H1 (cell line): Measurements from ENCODE around the gene LAMB1. TPM values are rescaled to one million over a fixed set of nuclear protein-coding genes. Genes with fewer than 3 reads are reported as not detected.

Experiments used
- CHD7 ChIP-seq: fragments of 300-600 bp; sonication (generic); IDR thresholded peaks from 2 replicates; pipeline ENCODE4 v1.7.1; 2012; ENCODE audit warnings: low read length, moderate library complexity, mild to moderate bottlenecking, inconsistent platforms; ENCODE audit not compliant: insufficient replicate concordance
- FOSL1 ChIP-seq: IDR thresholded peaks from 2 replicates; pipeline ENCODE4 v1.6.1; 2011; ENCODE audit warnings: mild to moderate bottlenecking, low read depth, low read length, moderate library complexity; ENCODE audit not compliant: insufficient read depth
- MAX ChIP-seq: IDR thresholded peaks from 2 replicates; pipeline ENCODE4 v1.6.1; 2012; ENCODE audit warnings: inconsistent platforms
- SRF ChIP-seq: IDR thresholded peaks from 2 replicates; pipeline ENCODE4 v1.6.1; 2011; ENCODE audit warnings: mild to moderate bottlenecking, low read depth, low read length, moderate library complexity
- polyA plus RNA-seq, 7 experiments: library from polyadenylated mRNA; depleted of rRNA in 3 of 7; stranded (reverse) in 5 of 7; unstranded in 2 of 7; fragments of >200 nt in 5 of 7; fragments of 200-250 nt in 2 of 7; gene quantifications; 1 replicate in 5 of 7; 2 replicates in 1 of 7; 4 replicates in 1 of 7; pipeline versions ENCODE4 v1.2.1 to v1.2.3, GENCODE V29; 2011 to 2013; ENCODE audit warnings: missing spikeins in 2 of 7, mixed read lengths in 2 of 7
- total RNA-seq: library from RNA; stranded (reverse); fragmentation: NEBNext Ultra II Directional; extraction: Animal tissue kit (Norgen Biotek cat#: 25700); gene quantifications from 2 replicates; pipeline ENCODE4 v1.2.1, GENCODE V29; 2021

Gene LAMB1
- total and polyA plus RNA-seq, 2 of the 8 experiments (the other 6 are each of a cell fraction or from before 2014, with no cell fraction given) = 31.9 to 38.5 TPM

GRCh38 chr7:108046952-108047506 is 44.1 kb upstream of the LAMB1 start (continued):
- no peak for TF ChIP-seq CHD7
- no peak for TF ChIP-seq MAX
- TF ChIP-seq FOSL1 = no peak
- TF ChIP-seq SRF = no peak
